SH-SY5Y (cell line): ENCODE results near the gene NSD2.

Experiments
- GATA2 ChIP-seq: IDR thresholded peaks from 2 replicates; pipeline ENCODE4 v1.6.1; 2011; ENCODE audit warnings: mild to moderate bottlenecking, low read depth, low read length
- GATA3 ChIP-seq: IDR thresholded peaks from 2 replicates; pipeline ENCODE4 v1.6.1; 2011; ENCODE audit warnings: low read depth, mild to moderate bottlenecking, low read length, moderate library complexity

GRCh38 chr4:2006956-2007653 is 135.9 kb downstream of the NSD2 start:
- no peak for TF ChIP-seq GATA2
- TF ChIP-seq GATA3: no peak
